ENCODE measurements around the gene KAT5. TPM values are rescaled to one million over a fixed set of nuclear protein-coding genes. Genes with fewer than 3 reads are reported as not detected.

The KAT5 gene
- total RNA-seq: 100 to 1,000 TPM in 1 of 6 donors, 10 to 100 TPM in 5; 44.0 to 102 (median 88.4) TPM

- Histone ChIP-seq H3K4me3 (peak within 1 kb of the TSS; percentile 63 to 85 (median 68)), H3K9me3 (no peaks in the 10 kb centered on the region), H3K36me3 (peaks cover 24 to 41% (median 40%) of the 10 kb centered on the region in 4 donors), H3K4me1 (peaks cover 14 to 28% (median 19%) of the 10 kb centered on the region in 4 donors), H3K27me3 (no peaks in the 10 kb centered on the region), H3K27ac (peak within 1 kb of the TSS; percentile 97 to 100 (median 100))
- peak; percentile 84 to 93 for TF ChIP-seq POLR2AphosphoS5 (IDR thresholded peaks at IDR 0.05)
- TF ChIP-seq CTCF (IDR thresholded peaks at IDR 0.05): peak; percentile 97 to 100 (median 99)
- peak; percentile 35 to 93 (median 69) for TF ChIP-seq POLR2A (IDR thresholded peaks at IDR 0.05)
- peak in 1 of 4 donors; percentile 83 for TF ChIP-seq EP300 (IDR thresholded peaks at IDR 0.05)
- ATAC-seq (ENCODE audit: low FRiP score in 2 of 2): peak; percentile 95 to 96
- DNase-seq: peak; percentile 97 to 99
- WGBS, 2 donors: 1% methylated on average over 37 to 43 of the region's 65 CpGs
Observed at GRCh38 chr11:65711785-65712632, at the start of gene KAT5. KAT5 (plus strand) TSS chr11:65712252; CDS start chr11:65712268, 16 bp downstream.

GRCh38 chr11:65662799-65663638 is 49.0 kb upstream of the KAT5 start, which contains the start of gene RELA:
RELA (minus strand) TSS chr11:65662916; CDS start chr11:65662832, 84 bp downstream.
- TF ChIP-seq CTCF (IDR thresholded peaks at IDR 0.05): peak in 3 of 6 experiments; percentile 57 to 75 (median 59)
- TF ChIP-seq POLR2A (IDR thresholded peaks at IDR 0.05): peak in 3 of 4 donors; percentile 58 to 89 (median 80)
- peak; percentile 72 to 85 for TF ChIP-seq POLR2AphosphoS5 (IDR thresholded peaks at IDR 0.05)
- TF ChIP-seq EP300 (IDR thresholded peaks at IDR 0.05): no peak
- Histone ChIP-seq H3K27me3 (no peaks in the 10 kb centered on the region), H3K36me3 (peaks cover 21 to 36% (median 25%) of the 10 kb centered on the region in 4 donors), H3K27ac (peak within 1 kb of the TSS; percentile 98 to 99 (median 99)), H3K9me3 (no peaks in the 10 kb centered on the region), H3K4me3 (peak within 1 kb of the TSS; percentile 81 to 86 (median 82)), H3K4me1 (peaks cover 23 to 43% (median 34%) of the 10 kb centered on the region in 4 donors)
- DNase-seq: peak; percentile 89 to 98
- peak; percentile 95 for ATAC-seq (ENCODE audit: low FRiP score in 2 of 2)
- WGBS, 2 donors: 0% methylated on average over 7 to 50 of the region's 91 CpGs

GRCh38 chr11:65663639-65664200 is 48.3 kb upstream of the KAT5 start:
- WGBS, 2 donors: 0 to 2% methylated on average over 12 to 14 of the region's 15 CpGs
- DNase-seq (peak in 1 of 2 donors; percentile 84), ATAC-seq (ENCODE audit: low FRiP score in 2 of 2) (peak; percentile 64 to 68)
- Histone ChIP-seq H3K27me3 (no peaks in the 10 kb centered on the region), H3K4me1 (peaks cover 23 to 43% (median 34%) of the 10 kb centered on the region in 4 donors), H3K9me3 (no peaks in the 10 kb centered on the region), H3K36me3 (peaks cover 14 to 29% (median 18%) of the 10 kb centered on the region in 4 donors), H3K27ac (peak overlapping the region; percentile 98 to 99 (median 99)), H3K4me3 (peak overlapping the region; percentile 55 to 86 (median 82))
- TF ChIP-seq POLR2AphosphoS5 (IDR thresholded peaks at IDR 0.05) (peak; percentile 46 to 48), POLR2A (IDR thresholded peaks at IDR 0.05) (no peak)

- Histone ChIP-seq H3K4me3 (no peak overlapping the region), H3K9me3 (no peaks in the 10 kb centered on the region), H3K27ac (no peak overlapping the region), H3K36me3 (no peaks in the 10 kb centered on the region), H3K4me1 (no peaks in the 10 kb centered on the region), H3K27me3 (no peaks in the 10 kb centered on the region)
- DNase-seq: no peak
- ATAC-seq (ENCODE audit: low FRiP score in 2 of 2): no peak
- TF ChIP-seq POLR2AphosphoS5 (IDR thresholded peaks at IDR 0.05) (no peak), POLR2A (IDR thresholded peaks at IDR 0.05) (no peak), CTCF (IDR thresholded peaks at IDR 0.05) (no peak), EP300 (IDR thresholded peaks at IDR 0.05) (no peak)
Observed at GRCh38 chr11:65672180-65672860, 39.7 kb upstream of the KAT5 start.
